ENCODE measurements around the gene PITPNM3.

GRCh38 chr17:6508016-6508415 is 48.3 kb downstream of the PITPNM3 start:
- TF ChIP-seq CTCF (IDR thresholded peaks at IDR 0.05) (no peak), POLR2A (IDR thresholded peaks at IDR 0.05) (no peak)
